ENCODE data around the gene AFG1L.
"Not testable (repeated sequence)": the region's sequence is repeated elsewhere in the genome, so short reads cannot be mapped to it uniquely, and the experiment has no call there.

AFG1L gene

DNA sequence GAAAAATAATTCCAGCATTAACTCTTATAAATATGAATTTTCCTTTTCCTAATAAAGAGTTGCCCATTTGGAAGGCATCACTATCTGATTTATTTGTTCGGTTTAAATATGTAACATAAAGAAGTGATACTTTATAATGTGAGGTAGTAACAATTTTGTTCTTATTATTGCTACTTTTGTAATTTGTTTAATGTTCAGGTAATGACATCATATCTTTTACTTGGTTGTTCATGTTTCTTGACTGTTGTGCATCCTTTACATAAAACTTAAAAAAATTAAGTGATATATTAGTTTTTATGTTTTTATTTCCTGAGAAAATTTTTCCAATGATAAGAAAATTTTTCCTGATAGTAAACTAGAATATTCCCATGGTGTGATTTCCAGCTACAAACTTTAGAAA is 124.6 kb downstream of the AFG1L start:
- DNase-seq, result no peak

DNA sequence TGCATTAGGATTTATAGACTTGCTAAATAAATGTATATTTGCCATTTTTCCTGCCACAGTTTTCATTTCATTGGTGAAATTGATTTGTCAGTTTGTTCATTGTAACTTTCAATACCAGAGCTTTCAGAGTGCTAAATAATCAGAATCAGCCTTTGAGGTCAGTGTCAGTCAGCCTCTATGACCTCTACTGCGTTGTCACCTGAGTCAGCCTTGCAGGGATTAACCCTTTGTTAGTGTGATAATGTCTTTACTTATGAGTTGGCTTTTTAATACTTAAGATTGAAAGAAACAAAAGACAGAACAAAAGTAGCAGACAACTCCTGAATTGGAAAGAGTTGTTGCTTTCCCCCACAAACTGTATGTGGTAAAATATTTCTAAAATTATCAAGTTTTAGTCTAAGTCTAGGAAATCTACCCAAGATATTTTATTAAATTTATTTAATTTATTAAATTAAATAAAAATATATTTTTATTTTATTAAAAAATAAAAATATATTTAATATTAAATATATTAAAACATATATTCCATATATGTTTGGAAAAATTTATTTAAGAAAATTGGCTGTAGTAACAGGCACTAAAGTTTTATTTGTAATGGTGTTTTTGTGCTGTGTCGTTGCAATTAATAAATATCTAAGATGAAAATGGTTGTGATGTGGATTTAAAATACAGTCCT is 125.2 kb downstream of the AFG1L start:
- DNase-seq, result no peak

DNA sequence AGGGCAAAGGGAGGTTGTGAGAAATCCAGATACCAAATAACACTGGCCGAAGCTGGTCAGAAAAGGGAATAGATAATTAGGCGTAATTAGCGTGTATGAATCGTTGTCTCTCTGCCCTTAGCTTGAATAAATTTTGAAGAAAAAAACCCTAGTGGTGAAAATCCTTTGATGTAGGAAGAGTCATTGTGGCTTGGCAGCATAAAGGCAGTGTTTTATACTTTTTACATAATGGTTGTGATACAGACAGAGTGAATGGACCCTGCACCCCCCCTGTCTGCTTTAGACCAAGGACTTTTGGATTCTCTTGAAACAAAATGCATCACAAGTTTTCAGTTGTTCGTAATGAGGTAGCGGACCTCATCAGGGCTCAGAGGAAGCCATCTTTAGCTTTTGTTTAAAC is 126.5 kb downstream of the AFG1L start:
- no peak for DNase-seq

DNA sequence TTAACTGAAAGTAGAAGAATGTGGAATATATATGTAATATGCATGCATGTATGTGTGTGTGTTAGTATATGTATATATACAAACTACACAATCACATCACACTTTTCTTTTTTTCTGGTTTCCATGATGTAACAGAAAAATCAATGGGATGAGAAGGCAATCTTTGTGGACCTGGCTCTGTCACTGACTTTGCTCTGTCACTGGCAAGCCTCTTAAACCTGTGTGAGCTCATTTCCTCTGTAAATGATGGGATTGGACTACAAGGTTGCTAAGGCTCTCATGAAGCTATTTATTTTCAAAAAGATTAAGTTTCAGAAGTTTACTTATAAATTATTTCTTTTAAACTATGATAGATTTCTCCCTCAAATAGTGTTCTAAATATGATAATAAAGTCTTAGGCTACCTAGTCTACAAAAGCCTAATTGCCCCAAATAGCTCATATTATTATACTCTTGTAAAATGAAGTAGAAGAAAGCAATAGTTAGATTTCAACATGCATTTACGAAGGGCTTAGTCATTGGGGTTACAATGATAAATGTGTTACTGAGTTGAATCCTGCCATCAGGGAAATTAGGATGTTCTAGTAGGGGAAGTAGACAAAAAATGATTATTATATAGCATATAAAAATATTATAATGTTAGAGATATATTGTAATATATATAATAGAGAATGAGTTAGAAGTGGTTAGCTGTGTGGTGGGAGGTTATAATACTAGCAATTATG is 129.3 kb downstream of the AFG1L start:
- no peak for DNase-seq

DNA sequence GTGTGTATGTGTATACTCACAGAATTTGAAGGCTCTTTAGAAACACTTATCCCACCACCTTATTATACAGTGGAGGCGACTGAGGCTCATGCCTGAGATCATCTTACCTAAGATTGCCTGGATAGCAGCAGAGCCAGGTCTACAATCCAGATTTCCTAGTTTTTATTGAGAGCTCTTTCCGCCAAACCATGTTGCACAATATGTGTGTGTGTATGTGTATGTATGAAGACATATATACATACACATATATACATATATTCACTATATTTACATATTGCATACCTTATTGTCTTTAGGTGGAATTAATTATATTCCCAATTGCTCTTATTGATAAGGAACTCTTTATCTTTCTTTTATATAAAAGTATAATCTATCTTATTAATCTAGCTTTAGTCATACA is 130.6 kb downstream of the AFG1L start:
- DNase-seq, result no peak

DNA sequence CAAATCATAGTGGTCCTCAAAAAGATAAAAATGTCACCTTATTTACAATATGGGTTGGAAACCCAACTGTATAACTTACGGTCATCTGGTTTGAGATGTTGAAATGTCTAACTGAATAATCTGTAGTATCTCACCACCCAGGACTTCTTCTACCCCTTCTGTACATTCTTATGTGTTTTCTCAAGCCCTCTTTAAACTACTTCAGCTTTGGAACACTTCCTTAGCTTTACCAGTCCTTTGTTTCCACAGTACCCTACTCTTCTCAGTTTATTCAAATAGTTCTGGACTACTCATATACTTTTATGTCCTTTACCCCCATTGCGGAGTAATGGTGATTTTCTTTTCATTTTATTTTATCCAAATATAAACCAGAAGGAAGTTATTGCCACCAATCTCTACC is 137.3 kb downstream of the AFG1L start:
- no peak for DNase-seq

DNA sequence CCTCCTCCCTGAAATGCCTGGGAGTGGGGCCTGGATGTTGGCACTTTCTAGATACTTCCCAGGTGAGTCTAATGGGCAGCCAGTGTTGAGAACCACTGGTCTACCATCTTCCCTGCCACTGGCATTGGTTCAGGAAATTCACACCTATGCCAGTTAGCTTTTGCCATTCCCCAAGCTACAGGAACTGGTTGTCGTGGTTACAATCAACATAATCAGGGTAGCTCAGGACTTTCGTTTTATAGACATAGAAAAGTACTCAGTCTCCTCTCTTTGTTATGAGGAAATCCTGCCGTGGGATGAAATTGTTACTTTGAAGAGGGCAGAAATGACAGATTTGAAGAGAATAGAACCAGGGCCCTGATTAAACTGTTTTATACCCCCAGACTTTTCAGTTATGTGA is 137.9 kb downstream of the AFG1L start:
- DNase-seq, result no peak

DNA sequence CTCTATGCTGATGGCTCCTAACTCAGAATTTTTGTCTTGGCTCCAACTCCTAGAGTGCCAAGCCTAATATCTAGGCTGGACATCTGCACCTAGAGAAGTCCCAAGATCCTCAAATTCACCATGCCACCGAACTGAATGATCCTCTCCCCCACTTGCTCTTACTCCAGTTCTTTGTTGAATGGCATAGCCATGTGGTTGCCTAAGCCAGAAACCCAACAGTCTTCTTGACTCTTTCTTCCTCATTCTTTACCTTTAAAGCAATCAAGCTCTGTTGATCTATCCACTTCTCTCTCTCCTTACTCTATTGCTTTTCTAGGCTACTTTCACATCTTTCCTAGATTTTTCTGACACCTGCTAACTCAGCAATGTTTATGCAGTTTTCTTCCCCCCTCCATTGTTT is 139.4 kb downstream of the AFG1L start:
- no peak for DNase-seq

DNA sequence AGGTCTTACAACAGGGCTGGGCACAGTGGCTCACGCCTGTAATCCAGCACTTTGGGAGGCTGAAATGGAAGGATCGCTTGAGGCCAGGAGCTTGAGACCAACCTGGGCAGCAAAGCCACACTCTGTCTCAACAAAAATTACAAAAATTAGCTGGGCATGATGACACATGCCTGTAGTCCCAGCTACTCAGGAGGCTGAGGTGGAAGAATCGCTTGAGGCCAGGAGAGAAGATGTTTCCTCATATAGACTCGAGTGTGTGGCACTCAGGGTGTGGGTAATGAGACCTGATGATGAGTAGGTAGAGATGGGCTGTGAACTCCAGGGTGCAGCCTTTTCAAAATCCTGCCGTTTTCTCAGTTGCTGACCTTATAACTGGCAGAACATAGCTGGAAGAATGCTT is 140.5 kb downstream of the AFG1L start:
- no peak for DNase-seq

DNA sequence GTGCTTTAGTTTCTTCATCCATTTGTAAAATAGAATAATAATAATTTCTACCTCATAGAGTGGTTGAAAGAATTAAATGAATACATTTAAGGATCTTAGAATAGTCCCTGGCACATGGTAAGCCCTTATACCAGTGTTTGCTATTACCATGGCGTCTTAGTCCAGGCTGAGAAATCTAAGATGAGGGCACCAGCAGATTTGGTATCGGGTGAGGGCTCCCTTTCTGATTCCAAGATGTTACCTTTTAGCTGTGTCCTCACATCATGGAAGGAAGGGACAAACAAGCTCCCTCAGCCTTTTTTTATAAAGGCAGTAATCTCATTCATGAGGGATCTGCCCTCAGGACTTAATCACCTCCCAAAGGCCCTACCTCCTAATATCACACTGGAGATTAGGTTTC is 141.9 kb downstream of the AFG1L start:
- no peak for DNase-seq

DNA sequence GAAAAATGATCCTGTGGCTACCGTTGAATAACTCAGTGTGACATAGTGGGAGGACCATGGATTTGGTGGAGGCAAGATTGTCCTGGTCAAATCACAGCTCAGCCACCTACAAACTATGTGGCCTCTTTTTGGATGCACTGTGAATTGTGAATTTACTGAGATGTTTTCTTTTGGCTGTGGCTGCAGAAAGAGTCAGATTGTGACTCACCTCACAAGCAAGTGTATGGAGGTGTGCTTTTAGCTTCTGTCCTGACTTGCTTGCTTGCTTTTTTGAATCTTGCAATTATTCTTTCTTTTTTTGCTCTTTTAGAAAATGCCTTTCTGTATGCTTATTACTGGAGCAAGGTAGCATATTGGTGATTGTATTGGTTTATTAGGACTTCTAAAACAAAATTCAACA is 143.0 kb downstream of the AFG1L start:
- DNase-seq, result no peak

DNA sequence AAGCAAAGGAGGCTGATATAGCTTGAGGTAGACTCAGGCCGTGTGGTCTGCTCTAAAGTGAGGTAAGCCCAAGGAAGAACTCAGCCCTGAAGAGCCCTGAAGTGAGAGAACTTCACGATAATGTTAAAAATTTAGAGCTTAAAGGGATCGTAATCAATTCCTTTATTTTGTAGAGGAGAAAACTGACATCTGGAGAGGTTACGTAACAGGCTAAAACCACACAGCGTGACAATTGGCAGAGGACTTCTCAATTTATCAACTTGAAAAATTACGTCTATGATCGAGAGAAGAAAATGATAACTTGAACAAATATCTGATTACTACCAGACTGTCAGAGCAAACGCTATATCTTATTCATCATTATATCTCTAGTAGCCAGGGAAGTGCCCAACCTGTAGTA is 144.1 kb downstream of the AFG1L start:
- no peak for DNase-seq

DNA sequence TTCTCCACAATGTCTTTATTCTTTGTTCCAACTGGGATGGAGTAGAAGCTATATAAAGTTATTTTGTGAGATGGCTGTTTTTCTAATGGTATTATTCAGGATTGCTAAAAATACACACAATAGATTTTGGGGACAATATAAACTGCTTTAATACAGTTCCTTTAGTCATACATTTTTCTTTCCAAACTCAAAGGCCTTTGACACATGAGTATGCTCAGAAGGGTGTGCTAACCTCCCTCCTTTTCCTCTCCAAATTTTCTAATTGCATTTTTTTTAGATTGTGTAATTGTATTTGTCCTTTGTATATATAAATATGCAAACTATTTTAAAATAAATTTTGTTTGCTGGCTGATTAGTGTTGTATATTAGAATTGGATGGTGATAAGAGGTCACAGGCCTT is 146.3 kb downstream of the AFG1L start:
- DNase-seq, result no peak

DNA sequence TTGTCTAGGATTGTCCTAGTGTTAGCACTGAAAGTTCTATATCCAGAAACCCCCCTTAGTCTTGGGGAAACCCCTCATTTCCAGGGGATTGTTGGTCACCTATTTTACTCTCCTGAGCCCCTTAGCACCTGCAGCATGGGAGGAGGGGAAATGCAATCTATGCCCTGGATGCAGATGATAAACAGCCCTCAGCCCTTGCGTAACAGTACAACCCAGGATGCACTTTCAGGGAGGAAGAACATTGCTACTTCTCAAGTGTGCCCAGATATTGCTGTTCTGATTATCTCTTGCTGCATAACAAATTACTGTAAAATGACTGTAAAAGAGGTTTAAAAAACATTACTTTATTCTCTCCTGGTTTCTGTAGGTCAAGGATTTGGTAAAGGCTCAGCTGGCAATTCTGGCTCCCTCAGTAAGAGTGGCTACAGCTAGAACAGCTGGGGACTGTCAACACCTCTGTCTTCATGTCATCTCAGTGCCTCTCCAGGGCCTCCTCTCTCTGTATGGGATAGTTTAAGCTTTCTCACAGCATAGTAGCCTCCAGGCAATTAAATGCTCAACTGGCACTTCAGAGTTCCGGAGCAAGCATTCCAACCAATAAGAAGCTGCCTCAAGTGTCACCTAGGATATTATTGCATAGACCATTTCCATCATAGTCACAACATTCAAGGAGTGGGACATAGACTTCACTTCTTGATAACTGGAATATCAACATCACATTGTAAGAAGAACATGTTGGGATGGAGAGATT is 148.1 kb downstream of the AFG1L start:
- DNase-seq, result no peak

DNA sequence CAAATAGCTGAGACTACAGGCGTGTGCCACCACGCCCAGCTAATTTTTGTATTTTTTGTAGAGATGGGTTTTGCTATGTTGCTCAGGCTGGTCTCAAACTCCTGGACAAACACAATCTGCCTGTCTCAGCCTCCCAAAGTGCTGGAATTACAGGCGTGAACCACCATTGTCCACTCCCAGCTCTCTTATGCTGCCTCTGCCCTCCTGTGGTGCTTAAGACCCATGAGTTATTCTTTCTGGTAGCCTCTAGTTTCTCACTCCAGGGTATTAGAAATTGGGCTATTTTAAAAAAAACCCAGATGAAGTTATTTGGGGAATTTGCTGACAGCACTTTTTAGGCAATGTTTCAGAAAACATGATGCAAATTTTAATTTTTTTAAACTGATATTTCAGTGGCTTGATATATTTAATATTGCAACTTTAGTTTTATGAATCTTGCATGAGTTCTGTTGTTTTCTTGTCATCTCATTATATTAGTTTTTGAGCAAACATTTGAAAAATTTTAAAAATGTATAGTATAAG is 151.8 kb downstream of the AFG1L start:
- DNase-seq, result no peak

DNA sequence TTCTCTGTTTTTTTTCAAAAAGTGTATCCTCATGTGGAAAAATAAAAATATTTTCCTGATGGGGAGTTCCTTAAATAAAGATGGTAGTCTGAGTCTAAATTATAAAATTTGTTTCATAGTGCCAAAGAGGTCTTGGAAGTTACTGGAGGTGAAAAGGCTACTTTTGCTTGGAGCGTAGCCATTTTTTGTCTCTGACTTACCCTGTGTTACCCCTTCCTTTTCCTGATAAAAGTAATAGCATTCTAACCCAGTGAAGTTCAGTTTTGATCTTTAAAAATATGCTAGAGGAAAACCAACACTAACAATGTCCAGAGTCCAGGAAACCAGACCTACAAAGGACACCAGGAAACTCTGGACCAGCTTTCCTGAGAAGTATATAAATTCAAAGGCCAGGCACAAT is 153.6 kb downstream of the AFG1L start:
- DNase-seq, result no peak

DNA sequence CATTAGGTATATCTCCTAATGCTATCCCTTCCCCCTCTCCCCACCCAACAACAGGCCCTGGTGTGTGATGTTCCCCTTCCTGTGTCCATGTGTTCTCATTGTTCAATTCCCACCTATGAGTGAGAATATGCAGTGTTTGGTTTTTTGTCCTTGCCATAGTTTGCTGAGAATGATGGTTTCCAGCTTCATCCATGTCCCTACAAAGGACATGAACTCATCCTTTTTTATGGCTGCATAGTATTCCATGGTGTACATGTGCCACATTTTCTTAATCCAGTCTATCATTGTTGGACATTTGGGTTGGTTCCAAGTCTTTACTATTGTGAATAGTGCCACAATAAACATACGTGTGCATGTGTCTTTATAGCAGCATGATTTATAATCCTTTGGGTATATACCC is 154.9 kb downstream of the AFG1L start:
- DNase-seq, result not testable (repeated sequence)

DNA sequence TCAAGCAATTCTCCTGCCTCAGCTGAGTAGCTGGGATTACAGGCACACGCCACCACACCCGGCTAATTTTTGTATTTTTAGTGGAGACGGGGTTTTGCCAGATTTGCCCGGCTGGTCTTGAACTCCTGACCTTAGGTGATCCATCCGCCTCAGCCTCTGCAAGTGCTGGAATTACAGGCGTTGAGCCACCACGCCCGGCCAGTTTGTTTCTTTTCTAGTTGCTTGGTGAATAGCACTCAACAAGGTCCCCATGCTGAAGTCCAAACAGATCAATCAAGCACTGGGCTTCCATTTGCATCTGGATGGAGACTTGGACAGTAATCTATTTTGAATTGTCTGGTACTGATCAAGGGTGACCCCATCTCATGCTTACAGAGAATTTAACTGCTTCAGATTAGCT is 157.0 kb downstream of the AFG1L start:
- DNase-seq, result no peak

DNA sequence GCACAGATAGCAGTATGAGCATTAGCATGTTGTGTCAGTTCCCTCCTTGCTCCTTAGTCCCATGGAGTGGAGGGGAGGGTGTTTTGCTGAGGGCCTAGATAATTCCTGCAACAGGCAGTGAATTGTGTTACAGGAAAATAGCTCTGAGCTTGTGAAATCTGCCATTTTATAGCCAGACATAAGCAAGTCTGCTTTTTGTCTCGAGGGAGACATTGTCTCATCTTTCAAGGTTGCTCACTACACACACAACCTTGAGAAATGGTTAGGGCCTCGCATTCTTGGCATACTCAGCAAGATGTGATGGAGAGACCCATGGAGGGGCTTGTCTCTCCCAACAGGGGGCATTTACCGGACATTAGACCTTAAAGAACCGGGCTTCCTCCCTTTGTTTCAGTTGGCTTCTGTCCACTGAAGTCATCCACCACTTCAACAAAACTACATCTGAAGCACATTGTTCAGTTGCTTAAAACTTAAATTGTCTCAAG is 157.9 kb downstream of the AFG1L start:
- no peak for DNase-seq

DNA sequence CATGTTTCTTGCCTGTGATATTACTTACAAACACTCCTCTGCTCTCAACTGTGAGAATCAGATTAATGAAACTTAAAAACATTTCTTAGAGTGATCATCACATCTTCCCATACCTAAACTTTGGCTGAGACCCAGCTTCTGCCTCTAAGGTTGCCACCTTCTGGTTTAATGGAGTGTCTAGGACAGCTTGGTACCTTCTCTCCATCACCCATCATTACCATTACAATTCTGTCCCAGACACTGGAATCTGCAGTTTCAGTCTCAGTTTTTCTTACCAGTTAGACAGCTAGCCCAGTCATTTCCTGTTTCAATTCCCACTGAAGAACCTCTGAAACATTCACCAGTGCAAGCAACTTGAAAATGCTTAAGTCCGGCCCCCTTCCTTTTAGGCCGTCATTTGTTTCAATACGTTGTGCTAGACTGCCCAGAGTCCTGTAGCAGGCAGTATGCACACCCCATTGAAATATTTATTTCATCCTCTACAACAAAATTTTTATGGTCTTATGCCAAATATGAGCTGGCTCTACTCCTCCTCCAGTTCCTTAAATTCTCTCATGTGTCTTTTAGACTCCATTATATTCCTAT is 158.8 kb downstream of the AFG1L start:
- DNase-seq, result no peak

DNA sequence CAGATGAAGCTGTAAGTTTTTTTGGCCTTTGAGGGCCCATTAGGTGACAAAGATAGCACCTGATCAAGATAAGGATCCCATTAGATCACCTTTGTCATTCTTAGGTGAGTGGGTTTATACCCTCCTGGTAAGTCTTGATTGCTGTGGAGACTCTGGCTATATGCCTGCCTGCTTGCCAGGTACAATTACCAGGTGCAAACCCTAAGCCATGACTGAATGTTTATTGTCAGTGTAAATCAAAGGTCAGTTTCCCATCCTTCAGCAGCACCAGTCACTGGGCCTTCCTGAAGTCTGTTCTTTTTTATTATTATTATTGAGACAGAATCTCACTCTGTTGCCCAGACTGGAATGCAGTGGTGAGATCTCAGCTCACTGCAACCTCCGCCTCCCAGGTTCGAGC is 159.5 kb downstream of the AFG1L start:
- DNase-seq, result no peak

DNA sequence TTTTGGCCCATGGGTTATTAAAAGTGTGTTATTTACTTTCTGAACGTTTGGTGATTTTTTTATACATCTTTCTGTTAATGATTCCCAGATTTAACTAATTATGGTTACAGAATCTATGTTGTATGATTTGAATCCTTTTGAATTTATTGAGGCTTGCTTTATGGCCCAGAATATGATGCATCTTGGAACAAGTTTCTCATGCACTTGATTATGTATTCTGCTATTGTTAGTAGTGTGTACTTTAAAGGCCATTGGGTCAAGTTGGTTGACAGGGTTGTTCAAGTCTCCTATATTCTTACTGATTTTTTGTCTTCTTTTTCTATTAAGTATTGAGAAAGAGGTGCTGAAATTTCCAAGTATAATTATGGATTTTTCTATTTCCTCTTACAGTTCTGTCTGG is 160.8 kb downstream of the AFG1L start:
- DNase-seq, result no peak

DNA sequence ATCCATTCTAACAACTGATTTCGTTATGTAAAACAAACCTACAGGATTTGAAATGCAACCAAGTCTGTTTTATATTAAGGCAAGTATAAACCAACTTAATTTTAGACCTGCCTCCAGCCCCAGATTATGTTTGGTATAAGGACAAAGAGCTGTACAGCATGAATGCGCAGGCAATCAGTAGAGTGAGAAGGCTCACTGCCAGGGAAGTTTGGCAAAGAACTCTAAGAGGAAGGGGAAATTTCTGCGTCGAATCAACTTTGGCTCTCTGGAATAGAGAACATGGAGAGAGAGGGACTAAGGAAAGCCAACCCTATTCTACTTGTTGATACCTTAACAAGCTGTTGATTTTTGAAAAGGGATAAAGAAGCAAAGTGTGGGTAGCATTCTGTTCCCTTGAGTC is 168.9 kb downstream of the AFG1L start:
- DNase-seq, result no peak

Measured in stimulated activated CD4-positive, alpha-beta T cell treated with anti-CD3 and anti-CD28 coated beads, Interleukin-15, amount 100 ng/mL, for 24 hours (primary cell).